Activated CD8-positive, alpha-beta memory T cell treated with anti-CD3 and anti-CD28 coated beads for 4 hours (primary cell): ENCODE measurements around the gene RUNX1.
A peak's percentile ranks its signal among the peaks of the same experiment; 100 is the strongest.

ENCODE experiments used
- DNase-seq, 2 donors: peaks; one replicate each; pipeline ENCODE4 v3.0.0-alpha.2; 2020; ENCODE audit warnings: low read depth in 2 of 2

RUNX1 gene

DNA sequence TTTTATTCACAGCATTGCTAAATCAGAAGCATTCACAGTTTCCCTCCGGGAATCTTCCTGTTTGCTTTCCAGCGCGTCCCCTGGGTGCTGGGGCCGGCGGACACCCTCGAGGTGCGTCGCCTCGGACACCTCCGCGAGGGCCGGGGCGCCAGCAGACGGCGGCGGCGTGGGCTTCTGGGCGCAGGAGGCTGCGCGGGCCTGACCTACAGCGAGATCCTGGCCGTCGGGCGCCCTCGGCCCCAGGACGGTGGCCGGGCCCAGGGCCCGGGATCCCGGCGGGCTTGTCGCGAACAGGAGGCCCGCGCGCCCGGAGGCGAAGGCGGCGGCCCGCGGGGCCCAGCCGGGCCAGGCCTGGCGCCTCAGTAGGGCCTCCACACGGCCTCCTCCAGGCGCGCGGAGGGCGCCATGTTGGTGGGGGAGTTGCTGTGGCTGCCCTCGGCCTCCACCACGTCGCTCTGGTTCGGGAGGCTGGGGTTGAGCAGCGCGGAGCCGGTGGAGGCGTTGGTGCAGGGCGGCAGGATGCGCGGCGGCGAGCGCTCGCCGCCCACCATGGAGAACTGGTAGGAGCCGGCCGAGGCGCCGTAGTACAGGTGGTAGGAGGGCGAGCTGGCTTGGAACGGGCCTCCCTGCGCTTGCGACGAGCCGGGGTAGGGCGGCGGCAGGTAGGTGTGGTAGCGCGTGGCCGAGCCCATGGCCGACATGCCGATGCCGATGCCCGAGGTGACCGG lies 257.2 kb downstream of the RUNX1 start:
- no peak for DNase-seq

DNA sequence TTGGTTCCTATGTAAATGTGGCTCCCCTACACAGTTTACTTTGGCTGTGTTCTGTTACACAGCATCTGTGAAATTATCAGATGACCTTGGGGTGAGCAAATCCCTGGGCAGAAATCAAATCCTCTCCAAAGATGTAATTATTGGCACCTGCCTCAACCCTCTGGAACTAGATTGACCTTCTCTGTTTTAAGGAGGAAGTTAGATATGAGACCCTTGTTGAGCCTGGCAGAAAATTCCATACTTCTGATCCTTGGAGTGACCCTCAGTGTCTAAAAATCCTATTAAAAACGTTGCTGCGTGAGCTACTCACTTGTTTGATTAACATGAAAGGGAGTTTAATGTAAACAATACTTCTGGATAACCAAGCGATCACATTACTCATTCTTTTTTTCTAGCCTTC lies 258.3 kb downstream of the RUNX1 start:
- DNase-seq: no peak

DNA sequence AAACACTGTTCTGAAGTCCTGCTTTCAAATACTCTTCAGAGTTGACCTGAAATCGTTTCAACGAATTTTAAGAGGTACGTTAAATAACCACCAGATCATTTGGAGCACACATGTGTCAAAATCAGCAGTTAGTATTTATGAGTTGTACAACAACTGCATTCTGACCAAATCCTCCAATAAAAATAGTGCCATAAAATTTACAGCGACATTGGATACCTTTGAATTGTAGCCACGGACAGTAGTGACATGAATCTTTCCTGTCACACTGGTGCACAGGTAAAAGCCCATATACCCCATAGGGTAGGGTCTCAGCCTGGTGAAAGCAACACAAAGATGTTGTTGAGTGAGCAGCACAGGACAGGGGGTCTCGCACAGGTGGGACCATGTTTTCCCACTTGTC lies 258.8 kb downstream of the RUNX1 start:
- no peak for DNase-seq

DNA sequence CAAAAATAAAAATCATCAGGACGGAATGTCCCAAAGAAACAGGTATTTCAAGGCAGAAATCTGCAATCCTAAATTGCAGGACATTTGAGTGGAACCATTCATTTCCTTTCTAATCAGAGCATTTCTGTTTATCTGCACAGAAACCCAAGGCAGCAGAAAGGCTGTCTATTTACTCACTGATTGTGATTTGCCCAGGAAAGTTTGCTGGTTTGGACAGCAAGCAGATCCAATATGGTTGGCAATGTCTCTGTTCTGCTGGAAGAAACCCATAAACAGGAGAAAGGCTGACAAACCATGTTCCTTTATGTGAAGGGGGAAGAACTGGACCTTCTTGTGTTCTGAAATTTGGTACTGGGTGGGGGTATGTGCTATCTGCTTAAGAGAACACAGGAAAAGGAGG lies 260.2 kb downstream of the RUNX1 start:
- no peak for DNase-seq

DNA sequence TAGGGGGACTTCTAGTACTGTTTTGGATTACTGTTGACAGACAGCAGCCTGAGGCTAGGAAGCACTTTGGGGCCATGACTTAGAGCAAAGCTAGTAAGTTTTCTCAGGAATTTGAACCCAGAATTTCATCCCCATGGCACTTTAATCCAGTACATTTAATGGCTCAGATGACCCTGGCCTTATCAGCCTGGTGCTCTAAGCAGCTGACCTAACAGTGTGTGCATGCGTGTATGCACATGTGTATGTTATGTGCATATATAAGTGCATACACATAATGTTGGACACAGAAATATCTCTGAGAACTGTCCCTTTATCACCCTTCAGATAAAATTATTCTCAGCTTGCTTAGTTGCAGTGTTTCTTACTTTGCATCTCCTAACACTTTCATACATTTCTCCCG lies 265.3 kb downstream of the RUNX1 start:
- DNase-seq: no peak

DNA sequence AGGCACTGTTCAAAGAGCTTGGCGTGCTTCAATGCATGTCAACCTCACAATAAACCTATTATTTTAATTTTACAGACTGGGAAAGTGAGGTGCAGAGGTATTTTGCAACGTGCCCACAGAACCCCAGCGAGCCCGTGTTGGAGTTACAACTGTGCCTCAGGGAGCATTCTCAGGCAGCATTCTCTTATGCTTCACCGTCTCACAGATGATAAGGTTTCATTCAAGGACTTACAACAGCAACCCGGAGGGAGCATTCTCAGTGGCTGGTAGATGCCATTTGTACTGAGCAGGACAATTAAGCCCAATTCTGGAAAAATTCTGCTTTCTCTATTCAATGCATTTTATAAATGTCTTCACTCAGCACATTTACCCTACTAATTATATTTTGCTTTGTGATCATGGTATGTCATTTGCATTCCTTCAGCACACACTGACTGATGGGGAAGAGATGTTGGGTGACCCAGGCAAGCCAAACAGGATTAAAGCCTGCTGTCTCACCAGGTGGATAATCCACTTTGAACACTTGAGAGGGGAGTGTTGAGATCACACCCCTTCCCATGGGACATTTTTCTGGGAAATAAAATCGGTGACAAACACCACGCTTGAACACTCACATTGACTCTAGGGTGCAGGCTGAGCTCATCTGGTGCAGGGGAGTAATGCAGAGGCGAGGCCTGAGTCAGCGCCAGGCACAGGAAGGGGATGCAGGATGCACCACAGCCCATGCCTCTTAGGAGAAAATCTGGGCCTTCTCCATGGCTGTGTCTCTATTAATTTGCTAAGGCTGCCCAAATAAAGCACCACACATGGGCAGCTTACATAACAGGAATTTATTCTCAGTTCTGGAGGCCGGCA lies 266.4 kb downstream of the RUNX1 start:
- no peak for DNase-seq

DNA sequence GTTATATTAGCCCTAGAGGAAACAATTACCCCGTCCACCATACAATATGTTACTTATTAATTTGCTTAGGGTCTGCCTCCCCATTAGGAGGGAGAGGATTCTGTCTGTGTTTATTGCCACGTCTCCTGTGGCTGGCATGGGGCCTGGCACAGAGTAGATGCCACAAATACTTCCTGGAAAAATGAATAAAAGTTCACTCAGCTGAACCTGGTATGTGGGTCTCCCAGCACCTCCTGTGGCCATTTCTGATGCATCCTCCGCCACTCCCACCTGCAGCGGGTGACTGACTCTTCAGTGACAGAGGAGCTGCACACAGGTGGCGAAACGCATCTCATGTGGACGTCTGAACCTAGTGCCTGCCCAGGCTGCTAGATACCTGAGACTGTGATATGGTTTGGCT lies 267.6 kb downstream of the RUNX1 start:
- no peak for DNase-seq

DNA sequence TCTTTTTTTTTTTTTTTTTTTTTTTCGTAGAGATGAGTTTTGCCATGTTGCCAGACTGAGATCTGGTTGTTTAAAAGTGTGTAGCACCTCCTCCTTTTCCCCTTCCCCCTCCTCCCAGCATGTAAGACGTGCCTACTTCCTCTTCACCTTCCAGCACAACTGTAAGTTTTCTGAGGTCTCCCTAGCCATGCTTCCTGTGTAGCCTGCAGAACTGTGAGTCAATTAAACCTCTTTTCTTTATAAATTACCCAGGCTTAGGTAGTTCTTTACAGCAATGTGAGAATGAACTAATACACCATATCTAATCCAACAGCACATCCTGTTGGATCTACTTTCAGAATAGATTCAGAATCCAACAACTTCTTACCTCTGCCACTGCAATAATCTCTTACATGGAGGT lies 269.2 kb downstream of the RUNX1 start:
- DNase-seq: no peak

DNA sequence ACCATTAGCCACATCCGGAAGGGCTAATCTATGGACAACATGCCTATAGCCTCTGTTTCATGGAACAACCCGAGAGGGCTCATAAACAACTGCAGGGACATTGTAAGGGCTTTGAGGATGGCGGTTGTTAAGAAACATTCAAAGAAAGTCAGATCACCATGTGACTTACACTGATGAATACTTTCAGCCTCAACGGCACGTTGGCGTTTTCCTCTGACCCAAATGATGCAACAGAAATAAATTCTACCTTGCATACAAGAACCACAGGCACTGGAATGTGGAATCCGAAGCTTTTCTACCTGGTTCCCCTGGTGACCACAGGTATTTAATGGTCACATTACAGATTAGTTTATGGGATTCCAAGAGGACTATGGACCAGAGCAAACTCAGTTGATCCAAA lies 273.3 kb downstream of the RUNX1 start:
- DNase-seq: no peak

DNA sequence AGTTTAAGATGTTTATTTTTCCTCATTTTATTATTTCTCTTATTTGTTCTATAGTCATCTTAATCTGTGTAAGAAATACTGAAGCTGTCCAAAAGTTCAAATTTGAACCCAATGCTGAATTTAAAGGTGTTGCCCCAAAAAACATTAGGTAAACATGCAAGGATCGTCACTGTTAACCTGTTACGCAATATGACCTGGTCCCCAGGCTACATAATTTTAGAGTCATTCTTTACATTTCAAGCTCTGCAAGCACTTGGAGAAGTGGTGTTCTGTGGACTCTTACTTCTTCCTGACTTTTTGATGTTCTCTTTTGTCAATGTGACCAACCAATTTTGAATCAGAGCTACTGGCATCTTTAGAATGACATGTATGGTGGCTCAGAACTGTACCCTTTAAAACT lies 274.4 kb downstream of the RUNX1 start:
- DNase-seq: no peak

DNA sequence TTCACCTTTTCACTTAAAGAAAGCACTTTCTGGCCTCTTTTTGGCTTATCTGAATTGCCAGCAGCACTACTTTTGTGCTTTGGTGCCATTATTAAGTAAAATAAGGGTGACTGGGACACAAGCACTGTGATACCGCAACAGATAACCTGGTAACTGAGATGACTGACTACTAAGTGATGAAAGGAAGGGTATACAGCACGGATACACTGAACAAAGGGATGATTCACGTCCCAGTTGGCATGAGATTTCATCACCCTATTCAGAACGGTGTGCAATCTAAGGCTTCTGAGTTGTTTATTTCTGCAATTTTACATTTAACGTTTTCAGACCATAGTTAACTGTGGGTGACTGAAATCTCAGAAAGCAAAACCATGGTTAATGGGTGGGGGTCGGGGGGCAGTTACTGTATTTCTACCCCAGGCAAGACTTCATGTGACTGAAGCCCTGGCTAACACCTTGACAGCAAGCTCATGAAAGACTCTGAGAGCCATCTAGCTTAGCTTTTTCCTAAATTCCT lies 277.5 kb downstream of the RUNX1 start:
- DNase-seq: no peak

DNA sequence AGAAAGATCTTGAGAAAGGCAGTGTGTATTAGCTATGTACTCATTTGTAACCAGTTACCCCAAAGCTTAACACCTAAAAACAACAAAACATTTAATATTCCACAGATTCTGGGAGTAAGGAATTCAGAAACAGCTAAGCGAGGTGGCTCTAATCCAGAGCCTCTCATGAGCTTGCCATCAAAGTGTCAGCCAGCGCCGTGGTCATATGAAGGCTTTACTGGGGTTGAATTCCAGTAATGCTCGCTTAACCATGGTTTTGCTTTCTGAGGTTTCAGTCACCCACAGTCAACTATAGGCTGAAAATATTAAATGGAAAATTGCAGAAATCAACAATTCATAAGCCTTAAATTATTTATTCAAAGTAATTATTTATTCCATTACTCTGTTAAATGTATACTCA lies 278.5 kb downstream of the RUNX1 start:
- DNase-seq: no peak

DNA sequence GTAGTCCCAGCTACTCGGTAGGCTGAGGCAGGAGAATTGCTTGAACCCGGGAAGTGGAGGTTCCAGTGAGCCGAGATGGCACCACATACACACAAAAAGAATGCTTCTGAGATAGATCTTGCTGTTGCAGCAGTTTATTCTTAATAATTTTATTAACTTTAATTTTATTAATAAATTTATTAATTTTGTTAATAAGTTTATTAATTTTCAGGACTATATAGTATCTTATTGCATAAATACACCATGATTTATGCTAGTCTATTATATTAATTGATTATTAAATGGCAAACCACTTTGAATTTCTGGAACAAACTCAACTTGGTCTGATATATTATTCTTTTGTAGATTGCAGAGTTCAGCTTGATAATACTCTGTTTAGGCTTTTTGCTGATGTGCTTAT lies 280.8 kb downstream of the RUNX1 start:
- DNase-seq: no peak

DNA sequence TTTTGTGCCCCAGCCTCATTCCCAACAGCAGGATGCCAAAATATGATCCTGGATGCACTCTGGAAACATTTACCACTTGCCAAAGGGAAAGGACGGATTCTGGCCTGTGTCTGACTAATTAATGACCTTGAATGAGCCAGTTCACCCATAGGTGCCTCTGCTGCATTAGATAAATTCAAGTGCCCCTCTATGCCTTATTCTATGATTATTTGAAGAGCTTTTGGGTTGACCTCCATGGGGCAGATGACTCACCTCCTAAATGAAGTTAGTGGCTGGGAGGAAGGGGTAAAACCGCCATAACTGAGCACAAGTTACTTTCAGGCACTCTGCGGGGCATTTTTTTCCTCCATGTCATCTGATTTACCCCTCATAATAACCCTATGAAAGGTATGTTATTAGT lies 282.2 kb downstream of the RUNX1 start:
- DNase-seq: no peak

DNA sequence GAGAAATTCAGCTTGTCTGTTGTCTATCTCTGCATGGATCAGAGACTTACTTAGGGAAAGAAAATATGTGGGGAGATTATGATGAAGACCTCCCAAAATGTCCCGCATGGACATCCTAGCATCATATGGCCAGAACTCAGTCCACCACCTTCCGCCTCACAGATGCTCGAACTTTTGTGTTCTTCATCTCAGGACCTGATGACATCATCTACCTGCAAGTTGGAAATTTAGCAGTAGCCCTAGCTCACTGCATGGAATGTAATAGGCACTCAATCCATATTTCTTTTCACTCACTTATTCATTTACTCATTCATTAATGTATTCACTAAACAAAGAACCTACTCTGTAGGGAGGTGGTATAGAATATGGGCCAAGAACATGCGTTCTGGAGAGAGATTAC lies 283.5 kb downstream of the RUNX1 start:
- DNase-seq: no peak

DNA sequence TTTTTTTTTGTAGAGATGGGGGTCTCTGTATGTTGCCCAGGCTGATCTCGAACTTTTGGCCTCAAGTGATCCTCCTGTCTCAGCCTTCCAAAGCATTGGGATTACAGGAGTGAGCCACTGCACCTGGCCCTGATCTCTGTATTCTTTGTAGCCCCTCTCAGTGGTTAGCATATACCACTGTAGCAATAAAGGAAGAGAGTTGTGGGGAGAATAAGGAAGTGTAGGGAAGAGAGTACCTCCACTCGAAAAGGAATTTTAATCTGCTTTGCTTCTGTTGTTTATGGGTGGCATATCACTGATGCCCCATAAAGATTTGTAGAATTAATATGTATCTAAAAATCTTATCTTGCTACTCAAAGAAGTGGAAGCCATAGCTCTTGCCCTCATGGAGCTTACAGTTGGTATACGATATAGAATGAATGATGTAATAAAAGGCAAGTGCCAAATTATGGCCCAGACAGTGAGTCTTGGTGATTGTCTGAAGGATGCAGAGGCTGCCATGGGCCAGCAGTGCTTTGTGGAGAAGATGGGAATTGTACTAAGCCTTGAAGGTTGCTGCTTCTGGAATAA lies 284.3 kb downstream of the RUNX1 start:
- DNase-seq: no peak

DNA sequence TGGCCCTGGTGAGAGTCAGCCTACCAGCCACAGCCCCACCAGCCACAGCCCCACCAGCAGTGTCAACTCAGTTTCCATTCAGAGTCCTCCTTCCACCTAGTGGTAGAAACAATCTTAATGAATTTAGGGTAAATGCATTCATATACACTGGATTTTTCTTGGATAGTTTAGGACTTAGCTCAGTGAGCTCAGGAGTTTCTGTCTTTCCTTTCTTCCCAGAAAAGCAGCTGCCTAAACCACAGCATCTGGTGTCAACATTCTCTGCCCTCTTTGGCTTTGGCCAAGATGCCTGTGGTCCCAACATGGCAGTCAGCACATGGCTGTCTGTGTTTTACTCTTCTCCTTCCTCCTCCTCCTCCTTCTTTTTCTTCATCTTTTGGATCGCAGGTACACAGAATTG lies 286.3 kb downstream of the RUNX1 start:
- no peak for DNase-seq

DNA sequence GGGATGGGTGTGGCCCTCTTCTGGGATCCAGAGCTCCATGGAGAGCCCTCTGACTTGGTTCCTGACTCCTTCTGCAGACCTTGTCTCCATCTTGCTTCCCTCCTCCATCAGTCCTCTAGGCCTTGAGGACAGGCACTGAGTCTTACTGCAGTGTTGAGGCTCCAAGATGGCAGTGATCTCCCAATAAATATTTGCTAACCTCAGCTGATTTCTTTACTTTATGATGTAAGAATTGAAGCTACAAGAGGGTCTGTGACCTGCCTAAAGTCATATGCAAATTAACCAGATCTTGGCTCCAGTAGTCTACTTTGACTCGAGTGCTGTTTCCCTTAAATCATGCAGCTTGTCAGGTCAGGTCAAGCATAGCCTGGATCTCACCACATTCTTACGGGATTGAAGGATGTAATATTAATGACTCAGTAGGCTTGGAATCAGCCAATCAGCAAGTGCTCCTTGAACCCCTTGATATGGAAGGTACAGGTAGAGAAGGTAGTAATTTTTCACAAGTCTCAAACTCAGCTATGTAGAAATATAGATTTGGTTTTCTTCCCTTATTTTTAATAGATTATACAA lies 287.3 kb downstream of the RUNX1 start:
- DNase-seq: no peak

DNA sequence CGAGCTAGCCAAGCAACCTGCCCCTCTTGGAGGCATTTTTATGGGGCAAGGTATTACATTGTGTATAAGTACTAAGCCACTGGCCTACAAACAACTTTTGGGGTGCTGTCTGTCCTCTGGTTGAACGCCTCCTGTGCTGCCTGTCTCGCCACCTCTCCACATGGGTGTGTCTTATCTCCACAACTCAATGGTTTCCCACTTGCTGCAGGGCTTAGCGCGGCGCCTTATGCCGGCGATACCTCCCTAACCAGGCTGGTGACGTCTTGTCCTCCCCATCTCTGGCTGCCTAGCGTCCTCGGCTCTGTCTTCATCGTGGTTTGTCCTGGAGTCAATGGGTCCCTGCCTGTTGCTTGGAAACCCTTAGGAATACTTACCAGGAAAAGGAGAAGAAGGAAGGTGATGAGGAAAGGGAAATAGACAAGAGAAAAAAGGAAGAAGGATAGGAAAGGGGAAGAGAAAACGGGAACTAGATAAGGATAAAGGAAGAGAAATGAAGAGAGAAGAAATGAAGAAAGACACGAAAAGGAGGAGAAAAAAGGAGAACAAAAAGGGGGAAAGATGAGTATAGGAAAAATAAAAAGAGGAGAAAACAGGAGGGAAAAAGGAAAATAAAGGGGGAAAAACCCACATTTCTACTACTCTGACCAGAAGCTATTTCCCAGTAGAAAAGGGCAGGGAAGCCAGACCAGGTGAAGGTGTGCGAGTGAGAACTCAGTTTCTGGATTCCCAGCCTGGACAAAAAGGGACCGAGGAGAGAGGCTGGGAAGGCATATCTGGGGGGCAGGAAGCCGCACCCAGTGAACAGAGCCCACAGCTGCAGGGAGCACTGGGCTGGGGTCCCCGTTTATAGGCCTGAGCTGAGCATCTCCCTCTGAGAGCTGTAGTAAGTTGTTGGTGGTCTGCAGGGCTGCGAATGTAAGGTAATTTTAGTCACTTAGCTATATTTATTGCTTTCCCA lies 294.1 kb downstream of the RUNX1 start:
- no peak for DNase-seq

DNA sequence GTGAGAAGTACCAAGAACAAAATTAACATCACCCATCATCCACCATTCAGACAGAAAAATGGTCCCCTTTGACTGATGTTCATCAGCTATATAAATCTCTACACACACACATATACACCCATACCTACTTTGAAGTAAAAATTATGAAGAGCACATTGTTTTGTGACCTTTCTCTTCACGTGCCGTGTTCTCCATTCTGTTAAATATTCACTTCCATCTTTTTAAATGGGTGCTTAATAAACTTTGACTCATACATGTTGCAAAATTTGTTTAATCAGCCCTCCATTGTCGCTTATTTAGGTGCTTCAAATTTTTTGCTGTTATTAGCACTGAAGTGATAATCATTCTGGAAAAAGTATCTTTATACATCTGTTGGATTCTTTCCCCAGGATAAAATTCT lies 300.2 kb downstream of the RUNX1 start:
- no peak for DNase-seq

DNA sequence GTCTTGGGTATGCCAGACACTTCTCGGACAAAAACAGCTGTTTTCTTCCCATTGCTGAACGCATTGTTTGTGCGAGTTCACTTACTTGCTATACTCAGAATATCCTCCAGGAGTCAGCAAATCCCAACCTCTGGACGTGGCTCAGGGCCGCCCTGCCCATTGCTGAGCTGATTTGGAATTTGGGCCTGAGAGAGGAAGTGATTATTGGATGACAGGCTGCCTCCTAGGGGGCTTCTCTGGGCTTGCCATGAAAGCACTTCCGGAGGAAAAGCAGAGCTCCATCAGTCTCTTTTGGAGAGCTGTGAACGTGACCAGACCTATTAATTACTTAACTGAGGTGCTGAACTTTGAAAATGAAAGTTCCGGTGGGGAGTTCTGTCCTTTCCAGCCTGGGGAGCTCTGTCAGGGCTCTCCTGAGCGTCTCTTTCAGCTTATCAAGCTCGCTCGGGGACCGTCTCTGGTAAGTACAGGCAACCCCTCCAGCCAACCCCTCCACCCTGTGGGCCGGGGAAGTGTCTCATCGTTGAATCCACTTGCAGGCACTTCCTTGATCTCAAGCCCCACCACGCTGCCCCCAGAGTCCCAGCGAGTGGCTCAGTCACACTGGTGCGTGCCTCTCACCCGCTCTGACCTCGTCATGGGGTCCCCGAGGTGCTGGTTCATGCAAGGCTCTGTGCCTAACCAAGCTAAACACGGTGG lies 303.4 kb downstream of the RUNX1 start:
- peak; percentile 8 to 20 for DNase-seq
